Kidney (tissue), 14 donors: ENCODE results near the gene CNIH4. TPM values are rescaled to one million over a fixed set of nuclear protein-coding genes. Genes with fewer than 3 reads are reported as not detected.

Experiments used
- DNase-seq, 5 donors: peaks; one replicate each; pipeline ENCODE4 v3.0.0-alpha.2; 2013 to 2020
- FAIRE-seq: peaks from 2 replicates; lab custom pipeline; 2012; peaks lifted over from hg19 to GRCh38; lab: Jason Lieb, UNC
- H3K27ac ChIP-seq, 2 donors: one replicate each; pipeline ENCODE4 v1.7.0; 2013; ENCODE audit warnings: low read depth in 2 of 2, low read length in 2 of 2, inconsistent platforms in 1 of 2
- H3K27me3 ChIP-seq: one replicate; pipeline ENCODE4 v1.7.1; 2013; ENCODE audit warnings: low read length, inconsistent platforms; ENCODE audit not compliant: control insufficient read depth, insufficient read depth
- H3K36me3 ChIP-seq, 3 donors: one replicate each; pipeline versions ENCODE4 v1.7.0 to v1.7.1; 2013; ENCODE audit warnings: low read length in 3 of 3, control low read depth in 1 of 3, inconsistent platforms in 1 of 3; ENCODE audit not compliant: insufficient read depth in 3 of 3, control insufficient read depth in 2 of 3
- H3K4me1 ChIP-seq, 3 donors: one replicate each; pipeline versions ENCODE4 v1.7.0 to v1.7.1; 2013; ENCODE audit warnings: low read length in 3 of 3, inconsistent platforms in 1 of 3, low read depth in 1 of 3; ENCODE audit not compliant: control insufficient read depth in 2 of 3, insufficient read depth in 2 of 3
- H3K4me3 ChIP-seq, 3 donors: one replicate each; pipeline versions ENCODE4 v1.7.0 to v1.8.1; 2013; ENCODE audit warnings: low read length in 3 of 3, control low read depth in 1 of 3, inconsistent platforms in 1 of 3
- H3K9ac ChIP-seq, 3 donors: one replicate each; pipeline versions ENCODE4 v1.7.0 to v1.7.1; 2013; ENCODE audit warnings: low read length in 3 of 3, control low read depth in 1 of 3, inconsistent platforms in 1 of 3
- H3K9me3 ChIP-seq, 3 donors: one replicate each; pipeline versions ENCODE4 v1.7.0 to v1.7.1; 2013; ENCODE audit warnings: low read length in 3 of 3, control low read depth in 1 of 3, inconsistent platforms in 1 of 3; ENCODE audit not compliant: control insufficient read depth in 2 of 3, insufficient read depth in 1 of 3
- CTCF ChIP-seq: IDR thresholded peaks from 3 replicates; pipeline ENCODE4 v1.5.1; 2012; ENCODE audit warnings: mild to moderate bottlenecking, moderate library complexity, borderline replicate concordance; ENCODE audit not compliant: insufficient read depth; ENCODE audit errors: extremely low read depth
- intact Hi-C: fragments of 100-400 bp; cut with DNase I; formaldehyde crosslinking; loops from one replicate; pipeline ENCODE4 v1.11.1; 2022
- polyA plus RNA-seq: library from polyadenylated mRNA; stranded (reverse); fragments of 350-450 nt; fragmentation: Illumina TruSeq; extraction: RNeasy Lipid Tissue Mini Kit (QIAGEN cat#74804); gene quantifications from one replicate; pipeline ENCODE4 v1.2.3, GENCODE V29; 2014; ENCODE audit warnings: low read depth, low replicate concordance; ENCODE audit not compliant: insufficient read depth
- total RNA-seq: library from RNA; stranded (reverse); fragmentation: NEBNext Ultra II Directional; extraction: Animal tissue kit (Norgen Biotek cat#: 25700); gene quantifications from one replicate; pipeline ENCODE4 v1.2.1, GENCODE V29; 2021
- donor health status: control.
- donor health status: control.
- donor health status: control.
- donor health status: control.
- donor health status: control.
- donor health status: DM: yes; HTN: yes; CAD: no.
- donor health status: Normal renal cell carcinoma (clear cell type).

Gene CNIH4
- total and polyA plus RNA-seq, 2 donors from 2014 or later = 51.0 to 77.9 TPM

GRCh38 chr1:224312025-224312424, 44.7 kb upstream of the CNIH4 start:
- FAIRE-seq = no peak
- H3K4me1 ChIP-seq = no peaks in the 10 kb centered on the region

GRCh38 chr1:224317383-224318045, 39.2 kb upstream of the CNIH4 start:
- FAIRE-seq = no peak

More at GRCh38 chr1:224312025-224312424, 44.7 kb upstream of the CNIH4 start:
- no peak for TF ChIP-seq CTCF
- no peak overlapping the region for H3K4me3 ChIP-seq
- no peak for DNase-seq
- no peaks in the 10 kb centered on the region for H3K9me3 ChIP-seq
- H3K27ac ChIP-seq = no peak overlapping the region
- peaks cover 0 to 19% (median 4%) of the 10 kb centered on the region in 3 donors for H3K36me3 ChIP-seq
- H3K9ac ChIP-seq = no peak overlapping the region
- H3K27me3 ChIP-seq = no peaks in the 10 kb centered on the region
- intact Hi-C loops = no loop called here

GRCh38 chr1:224321706-224322105, 35.0 kb upstream of the CNIH4 start:
- Histone ChIP-seq H3K36me3 (no peaks in the 10 kb centered on the region), H3K27me3 (no peaks in the 10 kb centered on the region), H3K9me3 (no peaks in the 10 kb centered on the region), H3K4me3 (no peak overlapping the region), H3K27ac (no peak overlapping the region), H3K9ac (no peak overlapping the region), H3K4me1 (no peaks in the 10 kb centered on the region)
- TF ChIP-seq CTCF = no peak
- FAIRE-seq (no peak), DNase-seq (no peak)
- intact Hi-C loops = loop anchor here (10.0 kb wide), 1 partner anchor 197 kb away; no protein-coding TSS in a partner anchor

More at GRCh38 chr1:224317383-224318045, 39.2 kb upstream of the CNIH4 start:
- intact Hi-C loops = no loop called here
- Histone ChIP-seq H3K36me3 (peaks cover 0 to 6% (median 0%) of the 10 kb centered on the region in 3 donors), H3K27ac (no peak overlapping the region), H3K9ac (no peak overlapping the region), H3K4me3 (no peak overlapping the region), H3K4me1 (no peaks in the 10 kb centered on the region), H3K9me3 (no peaks in the 10 kb centered on the region), H3K27me3 (no peaks in the 10 kb centered on the region)
- TF ChIP-seq CTCF = no peak
- DNase-seq = peak in 2 of 5 donors; percentile 58 to 62
